Measurements from ENCODE around the gene PCNP.
A peak's percentile ranks its signal among the peaks of the same experiment; 100 is the strongest.
"Not testable (repeated sequence)": the region's sequence is repeated elsewhere in the genome, so short reads cannot be mapped to it uniquely, and the experiment has no call there.

The PCNP gene

DNA sequence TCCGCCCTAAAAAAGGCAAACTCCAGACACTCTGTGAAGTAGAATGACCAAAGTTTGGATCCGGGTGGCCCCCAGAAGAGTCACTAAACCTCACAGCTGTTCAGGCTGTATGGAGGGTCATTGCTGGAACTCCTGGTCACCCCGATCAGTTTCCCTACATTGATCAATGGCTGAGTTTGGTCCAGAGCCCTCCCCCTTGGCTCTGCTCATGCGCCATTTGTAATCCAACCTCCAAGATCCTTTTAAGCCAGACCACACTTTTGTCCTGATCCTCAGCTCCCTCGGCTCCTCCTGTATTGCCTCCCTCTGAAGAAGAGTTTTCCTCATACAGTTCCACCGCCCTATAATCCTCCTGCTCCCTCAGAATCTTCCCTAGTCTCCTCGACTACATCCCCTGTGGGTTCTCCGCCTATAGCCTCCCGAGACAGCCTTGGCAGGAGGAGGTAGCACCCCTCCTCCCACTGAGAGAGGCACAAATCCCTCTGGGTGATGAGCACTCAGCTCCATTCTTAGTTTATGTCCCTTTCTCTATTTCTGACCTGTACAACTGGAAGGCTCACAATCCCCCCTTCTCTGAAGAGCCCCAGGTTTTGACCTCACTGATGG, 60.7 kb downstream of the PCNP start:
- DNase-seq: no peak

DNA sequence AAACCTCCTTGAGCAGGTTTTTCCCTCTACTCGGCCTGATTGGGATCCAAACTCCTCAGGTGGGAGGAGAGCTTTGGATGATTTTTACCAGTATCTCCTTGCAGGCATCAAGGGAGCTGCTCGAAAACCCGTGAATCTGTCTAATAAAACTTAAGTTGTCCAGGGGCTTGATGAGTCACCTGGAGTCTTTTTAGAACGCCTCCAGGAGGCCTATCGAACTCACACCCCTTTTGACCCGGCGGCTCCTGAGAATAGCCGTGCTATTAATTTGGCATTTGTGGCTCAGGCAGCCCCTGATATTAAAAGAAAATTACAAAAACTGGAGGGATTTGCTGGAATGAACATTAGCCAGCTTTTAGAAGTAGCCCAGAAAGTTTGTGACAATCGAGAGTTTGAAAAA, 61.4 kb downstream of the PCNP start:
- DNase-seq: no peak

DNA sequence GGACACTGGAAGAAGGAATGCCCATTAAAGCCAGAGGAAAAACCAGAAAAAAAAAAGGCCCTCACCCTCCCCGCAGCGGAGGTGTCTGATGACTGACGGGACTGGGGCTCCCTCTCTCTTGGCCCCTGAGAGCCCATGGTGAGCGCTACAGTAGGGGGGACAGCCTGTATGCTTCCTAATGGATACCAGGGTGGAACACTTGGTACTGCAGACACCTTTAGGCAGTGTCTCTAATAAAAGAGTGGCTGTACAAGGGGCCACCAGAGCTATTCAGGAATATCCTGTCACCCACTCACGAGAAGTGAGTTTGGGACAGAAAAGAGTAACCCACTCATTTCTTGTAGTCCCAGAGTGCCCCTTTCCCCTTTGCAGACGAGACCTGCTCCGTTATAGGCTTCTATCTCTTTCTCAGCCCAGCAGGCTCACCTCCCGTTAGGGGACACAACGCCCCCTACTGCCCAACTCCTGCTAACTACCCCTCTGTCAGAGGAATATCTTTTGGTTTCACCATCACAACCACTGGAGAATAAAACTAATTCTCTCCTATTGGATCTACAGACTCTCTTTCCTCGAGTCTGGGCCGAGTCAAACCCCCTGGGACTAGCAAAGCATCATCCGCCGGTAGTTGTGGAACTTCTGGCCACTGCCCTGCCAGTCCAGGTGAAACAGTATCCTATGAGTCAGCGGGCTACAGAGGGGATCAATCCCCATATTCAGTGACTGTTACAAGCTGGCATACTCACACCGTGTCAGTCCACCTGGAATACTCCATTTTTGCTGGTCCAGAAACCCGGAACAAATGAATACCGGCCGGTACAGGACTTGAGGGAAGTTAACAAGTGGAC, 62.2 kb downstream of the PCNP start:
- peak; percentile 20 for DNase-seq

DNA sequence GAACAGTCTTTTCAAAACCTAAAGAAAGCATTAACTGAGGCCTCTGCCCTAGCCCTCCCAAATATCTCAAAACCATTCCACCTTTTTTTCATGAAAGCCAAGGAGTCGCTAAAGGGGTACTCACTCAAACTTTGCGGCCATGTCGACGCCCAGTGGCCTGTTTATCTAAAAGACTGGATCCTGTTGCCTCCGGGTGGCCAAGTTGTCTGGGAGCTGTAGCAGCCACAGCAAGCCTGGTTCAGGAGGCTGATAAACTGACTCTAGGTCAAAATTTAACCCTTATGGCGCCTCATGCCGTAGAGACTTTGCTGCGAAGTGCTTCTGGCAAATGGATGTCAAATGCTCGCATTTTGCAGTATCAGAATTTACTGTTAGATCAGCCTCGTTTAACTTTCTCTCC, 63.5 kb downstream of the PCNP start:
- no peak for DNase-seq

DNA sequence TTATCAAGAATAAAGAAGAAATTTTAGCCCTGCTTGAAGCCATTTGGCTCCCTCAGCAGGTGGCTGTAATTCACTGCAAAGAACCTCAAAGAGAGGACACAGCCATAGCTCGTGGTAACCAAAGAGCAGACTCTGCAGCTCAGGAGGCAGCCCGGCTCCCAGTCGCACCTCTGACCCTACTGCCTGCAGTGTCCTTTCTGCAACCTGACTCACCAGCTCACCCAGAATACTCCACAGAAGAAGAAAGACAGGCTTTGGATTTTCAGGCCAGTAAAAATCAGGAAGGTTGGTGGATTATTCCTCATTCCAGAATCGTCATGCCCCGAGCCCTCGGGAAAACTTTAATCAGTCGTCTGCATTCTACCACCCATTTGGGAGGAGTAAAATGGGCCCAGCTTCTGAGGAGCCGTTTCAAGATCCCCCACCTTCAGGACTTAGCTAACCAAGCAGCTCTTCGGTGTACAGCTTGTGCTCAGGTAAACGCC, 64.3 kb downstream of the PCNP start:
- no peak for DNase-seq

DNA sequence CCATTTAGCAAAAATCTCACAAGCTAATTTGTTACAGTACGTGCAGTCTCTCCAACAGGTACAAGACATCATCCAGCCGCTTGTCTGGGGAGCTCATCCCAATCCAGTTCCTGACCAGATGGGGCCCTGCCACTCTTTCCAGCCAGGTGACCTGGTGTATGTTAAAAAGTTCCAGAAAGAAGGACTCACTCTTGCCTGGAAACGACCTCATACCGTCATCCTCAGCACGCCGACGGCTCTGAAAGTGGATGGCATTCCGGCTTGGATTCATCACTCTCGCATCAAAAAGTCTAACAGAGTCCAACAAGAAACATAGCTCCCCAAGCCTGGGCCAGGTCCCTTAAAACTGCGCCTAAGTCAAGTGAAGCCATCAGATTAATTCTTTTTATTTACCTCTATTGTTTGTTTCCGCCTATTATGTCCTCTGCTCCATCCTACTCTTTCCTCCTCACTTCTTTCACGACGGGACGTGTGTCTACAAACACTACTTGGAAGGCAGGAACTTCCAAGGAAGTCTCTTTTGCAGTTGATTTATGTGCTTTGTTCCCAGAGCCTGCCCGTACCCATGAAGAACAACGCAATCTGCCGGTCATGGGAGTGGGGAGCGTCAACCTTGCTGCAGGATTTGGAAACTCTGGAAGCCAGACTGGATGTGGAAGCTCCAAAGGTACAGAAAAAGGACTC, 65.4 kb downstream of the PCNP start:
- no peak for DNase-seq

DNA sequence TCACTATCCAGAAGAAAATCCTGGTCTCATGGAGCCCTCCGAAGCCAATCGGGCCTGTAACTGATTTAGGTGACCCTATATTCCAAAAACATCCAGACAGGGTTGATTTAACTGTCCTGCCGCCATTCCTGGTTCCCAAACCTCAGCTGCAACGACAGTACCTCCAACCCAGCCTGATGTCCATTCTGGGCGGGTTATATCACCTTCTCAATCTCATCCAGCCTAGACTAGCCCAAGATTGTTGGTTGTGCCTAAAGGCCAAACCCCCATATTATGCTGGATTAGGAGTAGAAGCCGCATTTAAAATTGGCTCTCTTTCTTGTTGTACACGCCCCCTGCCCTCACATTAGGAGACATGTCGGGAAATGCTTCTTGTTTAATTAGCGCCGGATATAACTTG, 66.3 kb downstream of the PCNP start:
- DNase-seq: no peak

DNA sequence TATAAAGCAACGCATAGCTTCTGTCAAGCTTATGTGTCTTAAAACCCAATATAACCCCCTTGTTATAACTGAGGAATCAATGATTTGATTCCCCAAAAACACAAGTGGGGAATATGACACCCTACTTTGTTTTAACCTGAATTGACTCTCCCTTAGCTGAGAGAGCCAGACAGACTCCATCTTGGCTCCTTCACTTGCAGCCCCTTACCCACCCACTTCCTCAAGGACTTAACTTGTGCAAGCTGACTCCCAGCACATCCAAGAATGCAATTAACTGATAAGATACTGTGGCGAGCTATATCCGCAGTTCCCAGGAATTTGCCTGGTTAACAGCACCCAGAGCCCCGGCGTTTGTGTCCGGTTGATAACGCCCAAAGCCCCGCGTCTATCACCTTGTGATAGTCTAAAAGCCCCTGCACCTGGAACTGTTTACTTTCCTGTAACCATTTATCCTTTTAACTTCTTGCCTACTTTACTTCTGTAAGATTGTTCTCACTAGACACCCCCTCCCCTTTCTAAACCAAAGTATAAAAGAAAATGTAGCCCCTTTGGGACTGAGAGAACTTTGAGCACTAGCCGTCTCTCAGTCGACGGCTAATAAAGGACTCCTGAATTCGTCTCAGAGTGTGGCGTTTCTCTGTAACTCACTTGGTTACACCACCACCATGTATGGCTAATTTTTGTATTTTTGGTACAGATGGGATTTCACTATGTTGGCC, 67.6 kb downstream of the PCNP start:
- DNase-seq: not testable (repeated sequence)

DNA sequence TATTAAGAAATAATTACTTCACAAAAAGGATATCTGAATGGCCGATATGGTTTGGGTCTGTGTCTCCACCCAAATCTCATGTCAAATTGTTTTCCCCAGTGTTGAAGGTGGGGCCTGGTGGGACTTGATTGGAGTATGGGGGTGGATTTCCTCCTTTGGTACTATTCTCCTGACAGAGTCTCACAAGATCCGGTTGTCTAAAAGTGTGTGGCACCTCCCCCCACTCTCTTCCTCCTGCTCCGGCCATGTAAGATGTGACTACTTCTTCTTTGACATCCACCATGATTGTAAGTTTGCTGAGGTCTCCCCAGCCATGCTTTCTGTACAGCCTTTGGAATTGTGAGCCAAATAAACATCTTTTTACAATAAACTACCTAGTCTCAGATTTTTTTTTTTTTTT, 68.5 kb downstream of the PCNP start:
- DNase-seq: no peak

DNA sequence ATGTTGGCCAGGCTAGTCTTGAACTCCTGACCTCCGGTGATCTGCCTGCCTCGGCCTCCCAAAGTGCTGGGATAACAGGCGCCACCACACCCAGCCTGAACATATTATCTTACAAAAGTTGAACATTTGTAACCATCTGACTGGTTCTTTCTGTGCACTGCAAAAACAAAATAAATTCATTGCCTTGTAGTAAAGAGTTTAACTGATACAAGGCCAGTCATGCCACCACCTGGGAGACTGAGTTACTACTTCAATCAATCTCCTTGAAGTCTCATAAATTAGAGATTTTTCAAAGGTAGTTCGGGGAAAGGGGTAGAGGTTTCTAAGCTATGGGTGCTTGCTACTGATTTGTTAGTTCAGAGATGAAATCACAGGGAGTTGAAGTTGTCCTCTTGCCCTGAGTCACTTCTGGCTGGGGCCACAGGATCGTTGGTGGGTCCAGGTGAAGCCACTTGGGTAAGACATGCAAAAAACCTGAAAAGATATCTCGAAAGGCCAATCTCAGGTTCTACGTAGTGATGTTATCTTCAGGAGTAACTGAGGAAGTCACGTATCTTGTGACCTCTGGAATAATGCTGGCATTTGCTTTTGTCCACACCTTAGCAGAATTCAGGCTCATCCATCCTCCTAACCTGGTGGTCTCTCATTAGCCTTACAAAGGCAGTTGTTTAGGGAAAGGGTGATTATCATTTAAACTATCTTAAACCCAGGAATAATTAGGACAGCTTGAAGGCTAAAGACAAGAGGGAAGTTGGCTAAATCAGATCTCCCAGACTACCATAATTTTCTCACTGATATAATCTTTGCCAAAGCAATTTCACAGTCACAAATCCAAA, 69.2 kb downstream of the PCNP start:
- DNase-seq: no peak
